GM23338 (cell line): Measurements from ENCODE around the gene RBM19. TPM values are rescaled to one million over a fixed set of nuclear protein-coding genes. Genes with fewer than 3 reads are reported as not detected.

Experiments used
- ATAC-seq: fragments of 200-7000 bp; cut with Tn5 transposase; 3 replicates; pipeline ENCODE4 v1.9.1; 2020
- DNase-seq: peaks from one replicate; pipeline ENCODE4 v3.0.0-alpha.2; 2015; ENCODE audit warnings: low spot score
- H2AFZ ChIP-seq: fragments of 200-600 bp; sonication (generic); 2 replicates; pipeline ENCODE4 v1.8.0; 2016; ENCODE audit warnings: antibody characterized with exemption, mild to moderate bottlenecking, moderate library complexity
- H3F3A ChIP-seq: fragments of 200-600 bp; sonication (generic); replicated peaks from 2 replicates; pipeline ENCODE4 v1.8.0; 2017; ENCODE audit warnings: antibody characterized with exemption, mixed run types, low read depth
- H3K27ac ChIP-seq: fragments of 200-600 bp; sonication (generic); 2 replicates; pipeline ENCODE4 v1.6.1; 2016; ENCODE audit warnings: low read depth
- H3K27me3 ChIP-seq: fragments of 200-600 bp; sonication (generic); 2 replicates; pipeline ENCODE4 v1.8.0; 2016; ENCODE audit warnings: mild to moderate bottlenecking, mixed run types, moderate library complexity; ENCODE audit not compliant: insufficient read depth
- H3K36me3 ChIP-seq: fragments of 200-600 bp; sonication (generic); 2 replicates; pipeline ENCODE4 v1.8.0; 2016; ENCODE audit warnings: mild to moderate bottlenecking; ENCODE audit not compliant: insufficient read depth
- H3K4me1 ChIP-seq: fragments of 200-600 bp; sonication (generic); 2 replicates; pipeline ENCODE4 v1.8.0; 2016; ENCODE audit warnings: mild to moderate bottlenecking, moderate library complexity; ENCODE audit not compliant: insufficient read depth
- H3K4me2 ChIP-seq: fragments of 200-600 bp; sonication (generic); 2 replicates; pipeline ENCODE4 v1.7.1; 2017; ENCODE audit warnings: mixed run types
- H3K4me3 ChIP-seq: fragments of 200-600 bp; sonication (generic); 2 replicates; pipeline ENCODE4 v1.6.1; 2016; ENCODE audit warnings: mixed run types
- H3K79me2 ChIP-seq: fragments of 200-600 bp; sonication (generic); replicated peaks from 2 replicates; pipeline ENCODE4 v1.8.0; 2017; ENCODE audit warnings: mild to moderate bottlenecking; ENCODE audit not compliant: insufficient read depth
- H3K9me2 ChIP-seq: fragments of 200-600 bp; sonication (generic); 2 replicates; pipeline ENCODE4 v1.8.0; 2017; ENCODE audit not compliant: insufficient read depth
- H4K20me1 ChIP-seq: fragments of 200-600 bp; sonication (generic); replicated peaks from 2 replicates; pipeline ENCODE4 v1.8.0; 2017; ENCODE audit warnings: mild to moderate bottlenecking; ENCODE audit not compliant: insufficient read depth
- H3K27ac Mint-ChIP-seq: 2 replicates; pipeline ENCODE4 v1.8.0; 2020; ENCODE audit warnings: inconsistent platforms, mild to moderate bottlenecking, moderate library complexity, mixed read lengths
- H3K27me3 Mint-ChIP-seq: 3 replicates; pipeline ENCODE4 v1.8.0; 2022; ENCODE audit warnings: low read depth, mild to moderate bottlenecking, moderate library complexity, mixed read lengths, inconsistent platforms; ENCODE audit not compliant: insufficient read depth, poor library complexity
- H3K36me3 Mint-ChIP-seq: 3 replicates; pipeline ENCODE4 v1.8.0; 2021; ENCODE audit warnings: low read depth, mild to moderate bottlenecking, inconsistent platforms, moderate library complexity, mixed read lengths
- H3K4me1 Mint-ChIP-seq: 3 replicates; pipeline ENCODE4 v1.8.0; 2020; ENCODE audit warnings: mild to moderate bottlenecking, inconsistent platforms, mixed read lengths
- H3K4me3 Mint-ChIP-seq: 3 replicates; pipeline ENCODE4 v1.8.0; 2021; ENCODE audit warnings: moderate library complexity, mild to moderate bottlenecking, inconsistent platforms, mixed read lengths
- H3K9me3 Mint-ChIP-seq: 3 replicates; pipeline ENCODE4 v1.8.0; 2020; ENCODE audit warnings: moderate library complexity, mild to moderate bottlenecking, inconsistent platforms, mixed read lengths
- CREB1 ChIP-seq: fragments of 250-450 bp; sonication (Bioruptor Pico); IDR thresholded peaks from 2 replicates; pipeline ENCODE4 v1.5.0; 2020; ENCODE audit warnings: low read depth, mild to moderate bottlenecking, moderate library complexity
- EZH2 ChIP-seq: fragments of 200-600 bp; sonication (generic); IDR thresholded peaks from one replicate; pipeline ENCODE4 v1.8.0; 2017; ENCODE audit warnings: antibody characterized with exemption, mild to moderate bottlenecking, low read depth; ENCODE audit not compliant: unreplicated experiment
- EZH2phosphoT487 ChIP-seq: fragments of 200-600 bp; sonication (generic); IDR thresholded peaks from one replicate; pipeline ENCODE4 v1.8.1; 2018; ENCODE audit warnings: antibody characterized with exemption; ENCODE audit not compliant: unreplicated experiment
- JUNB ChIP-seq: IDR thresholded peaks from one replicate; pipeline ENCODE4 v1.6.1; 2016; ENCODE audit warnings: antibody characterized with exemption; ENCODE audit not compliant: unreplicated experiment
- NANOG ChIP-seq: IDR thresholded peaks from 2 replicates; pipeline ENCODE4 v1.6.1; 2016; ENCODE audit warnings: antibody characterized with exemption, borderline replicate concordance
- POLR2AphosphoS5 ChIP-seq: IDR thresholded peaks from 2 replicates; pipeline ENCODE4 v1.6.1; 2016; ENCODE audit warnings: antibody characterized with exemption, low read depth
- STAT1 ChIP-seq: IDR thresholded peaks from one replicate; pipeline ENCODE4 v1.6.1; 2016; ENCODE audit warnings: antibody characterized with exemption; ENCODE audit not compliant: unreplicated experiment
- ZNF114 ChIP-seq: fragments of 250-450 bp; sonication (Bioruptor Pico); IDR thresholded peaks from 2 replicates; pipeline ENCODE4 v1.5.0; 2020; ENCODE audit warnings: mild to moderate bottlenecking, moderate library complexity
- ZNF331 ChIP-seq: fragments of 250-450 bp; sonication (Bioruptor Pico); IDR thresholded peaks from 2 replicates; pipeline ENCODE4 v1.5.0; 2020; ENCODE audit warnings: low read depth, mild to moderate bottlenecking, moderate library complexity
- polyA plus RNA-seq: library from polyadenylated mRNA; unstranded; fragments of >200 nt; fragmentation: Nextera tagmentation; extraction: Ambion mirVana; gene quantifications from 2 replicates; pipeline ENCODE4 v1.2.1, GENCODE V29; 2016
- total RNA-seq: library from RNA; depleted of rRNA; stranded (reverse); fragments of >200 nt; shearing (Covaris generic); gene quantifications from 2 replicates; pipeline ENCODE4 v1.2.3, GENCODE V29; 2014
- TF ChIP-seq, protein P1 (sequence below): fragments of 250-450 bp; sonication (Bioruptor Pico); IDR thresholded peaks from 2 replicates; pipeline ENCODE4 v1.5.0; 2020; ENCODE audit warnings: mild to moderate bottlenecking, moderate library complexity
- TF ChIP-seq, protein P2 (sequence below): IDR thresholded peaks from 2 replicates; pipeline ENCODE4 v1.6.1; 2016; ENCODE audit warnings: antibody characterized with exemption
- TF ChIP-seq, protein P3 (sequence below): IDR thresholded peaks from one replicate; pipeline ENCODE4 v1.6.1; 2018; ENCODE audit warnings: antibody characterized with exemption; ENCODE audit not compliant: unreplicated experiment
- TF ChIP-seq, protein P4 (sequence below), 2 experiments: fragments of 200-600 bp in 1 of 2; sonication (generic) in 1 of 2; conservative IDR thresholded peaks; 2 replicates each; pipeline versions ENCODE4 v1.5.1 to v1.6.1; 2016 to 2017; ENCODE audit warnings: antibody characterized with exemption in 2 of 2, low read depth in 2 of 2, mild to moderate bottlenecking in 2 of 2, moderate library complexity in 1 of 2

The RBM19 gene
- total and polyA plus RNA-seq, 2 experiments from 2014 or later = 43.4 to 56.7 TPM

DNA sequence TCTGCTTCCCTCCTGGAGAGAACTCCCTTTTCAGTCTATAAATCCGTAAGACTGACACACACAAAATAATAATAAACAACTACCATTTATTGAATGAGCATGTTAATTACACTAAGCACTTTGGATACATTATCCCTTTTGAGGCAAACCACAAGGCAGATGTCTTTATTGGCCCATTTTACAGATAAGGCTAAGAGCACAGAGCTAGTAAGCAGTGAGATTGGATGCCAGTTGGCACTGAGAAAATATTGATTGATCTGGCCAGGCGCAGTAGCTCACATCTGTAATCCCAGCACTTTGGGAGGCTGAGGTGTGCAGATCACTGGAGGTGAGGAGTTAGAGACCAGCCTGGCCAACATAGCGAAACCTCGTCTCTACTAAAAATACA lies 21.9 kb upstream of the RBM19 start:
- H3K4me3 ChIP-seq = no peak overlapping the region
- no peaks in the 10 kb centered on the region for H4K20me1 ChIP-seq
- TF ChIP-seq EZH2phosphoT487 = no peak
- no peak for TF ChIP-seq JUNB
- TF ChIP-seq NANOG = no peak
- no peak for TF ChIP-seq POLR2AphosphoS5
- no peak for TF ChIP-seq ZNF331 (CRISPR knock-in tag)
- no peak for TF ChIP-seq ZNF114 (CRISPR knock-in tag)
- TF ChIP-seq, protein P1, sequence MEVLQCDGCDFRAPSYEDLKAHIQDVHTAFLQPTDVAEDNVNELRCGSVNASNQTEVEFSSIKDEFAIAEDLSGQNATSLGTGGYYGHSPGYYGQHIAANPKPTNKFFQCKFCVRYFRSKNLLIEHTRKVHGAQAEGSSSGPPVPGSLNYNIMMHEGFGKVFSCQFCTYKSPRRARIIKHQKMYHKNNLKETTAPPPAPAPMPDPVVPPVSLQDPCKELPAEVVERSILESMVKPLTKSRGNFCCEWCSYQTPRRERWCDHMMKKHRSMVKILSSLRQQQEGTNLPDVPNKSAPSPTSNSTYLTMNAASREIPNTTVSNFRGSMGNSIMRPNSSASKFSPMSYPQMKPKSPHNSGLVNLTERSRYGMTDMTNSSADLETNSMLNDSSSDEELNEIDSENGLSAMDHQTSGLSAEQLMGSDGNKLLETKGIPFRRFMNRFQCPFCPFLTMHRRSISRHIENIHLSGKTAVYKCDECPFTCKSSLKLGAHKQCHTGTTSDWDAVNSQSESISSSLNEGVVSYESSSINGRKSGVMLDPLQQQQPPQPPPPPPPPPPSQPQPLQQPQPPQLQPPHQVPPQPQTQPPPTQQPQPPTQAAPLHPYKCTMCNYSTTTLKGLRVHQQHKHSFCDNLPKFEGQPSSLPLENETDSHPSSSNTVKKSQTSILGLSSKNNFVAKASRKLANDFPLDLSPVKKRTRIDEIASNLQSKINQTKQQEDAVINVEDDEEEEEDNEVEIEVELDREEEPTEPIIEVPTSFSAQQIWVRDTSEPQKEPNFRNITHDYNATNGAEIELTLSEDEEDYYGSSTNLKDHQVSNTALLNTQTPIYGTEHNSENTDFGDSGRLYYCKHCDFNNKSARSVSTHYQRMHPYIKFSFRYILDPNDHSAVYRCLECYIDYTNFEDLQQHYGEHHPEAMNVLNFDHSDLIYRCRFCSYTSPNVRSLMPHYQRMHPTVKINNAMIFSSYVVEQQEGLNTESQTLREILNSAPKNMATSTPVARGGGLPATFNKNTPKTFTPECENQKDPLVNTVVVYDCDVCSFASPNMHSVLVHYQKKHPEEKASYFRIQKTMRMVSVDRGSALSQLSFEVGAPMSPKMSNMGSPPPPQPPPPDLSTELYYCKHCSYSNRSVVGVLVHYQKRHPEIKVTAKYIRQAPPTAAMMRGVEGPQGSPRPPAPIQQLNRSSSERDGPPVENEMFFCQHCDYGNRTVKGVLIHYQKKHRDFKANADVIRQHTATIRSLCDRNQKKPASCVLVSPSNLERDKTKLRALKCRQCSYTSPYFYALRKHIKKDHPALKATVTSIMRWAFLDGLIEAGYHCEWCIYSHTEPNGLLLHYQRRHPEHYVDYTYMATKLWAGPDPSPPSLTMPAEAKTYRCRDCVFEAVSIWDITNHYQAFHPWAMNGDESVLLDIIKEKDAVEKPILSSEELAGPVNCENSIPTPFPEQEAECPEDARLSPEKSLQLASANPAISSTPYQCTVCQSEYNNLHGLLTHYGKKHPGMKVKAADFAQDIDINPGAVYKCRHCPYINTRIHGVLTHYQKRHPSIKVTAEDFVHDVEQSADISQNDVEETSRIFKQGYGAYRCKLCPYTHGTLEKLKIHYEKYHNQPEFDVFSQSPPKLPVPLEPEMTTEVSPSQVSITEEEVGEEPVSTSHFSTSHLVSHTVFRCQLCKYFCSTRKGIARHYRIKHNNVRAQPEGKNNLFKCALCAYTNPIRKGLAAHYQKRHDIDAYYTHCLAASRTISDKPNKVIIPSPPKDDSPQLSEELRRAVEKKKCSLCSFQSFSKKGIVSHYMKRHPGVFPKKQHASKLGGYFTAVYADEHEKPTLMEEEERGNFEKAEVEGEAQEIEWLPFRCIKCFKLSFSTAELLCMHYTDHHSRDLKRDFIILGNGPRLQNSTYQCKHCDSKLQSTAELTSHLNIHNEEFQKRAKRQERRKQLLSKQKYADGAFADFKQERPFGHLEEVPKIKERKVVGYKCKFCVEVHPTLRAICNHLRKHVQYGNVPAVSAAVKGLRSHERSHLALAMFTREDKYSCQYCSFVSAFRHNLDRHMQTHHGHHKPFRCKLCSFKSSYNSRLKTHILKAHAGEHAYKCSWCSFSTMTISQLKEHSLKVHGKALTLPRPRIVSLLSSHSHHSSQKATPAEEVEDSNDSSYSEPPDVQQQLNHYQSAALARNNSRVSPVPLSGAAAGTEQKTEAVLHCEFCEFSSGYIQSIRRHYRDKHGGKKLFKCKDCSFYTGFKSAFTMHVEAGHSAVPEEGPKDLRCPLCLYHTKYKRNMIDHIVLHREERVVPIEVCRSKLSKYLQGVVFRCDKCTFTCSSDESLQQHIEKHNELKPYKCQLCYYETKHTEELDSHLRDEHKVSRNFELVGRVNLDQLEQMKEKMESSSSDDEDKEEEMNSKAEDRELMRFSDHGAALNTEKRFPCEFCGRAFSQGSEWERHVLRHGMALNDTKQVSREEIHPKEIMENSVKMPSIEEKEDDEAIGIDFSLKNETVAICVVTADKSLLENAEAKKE = no peak
- TF ChIP-seq, protein P2, sequence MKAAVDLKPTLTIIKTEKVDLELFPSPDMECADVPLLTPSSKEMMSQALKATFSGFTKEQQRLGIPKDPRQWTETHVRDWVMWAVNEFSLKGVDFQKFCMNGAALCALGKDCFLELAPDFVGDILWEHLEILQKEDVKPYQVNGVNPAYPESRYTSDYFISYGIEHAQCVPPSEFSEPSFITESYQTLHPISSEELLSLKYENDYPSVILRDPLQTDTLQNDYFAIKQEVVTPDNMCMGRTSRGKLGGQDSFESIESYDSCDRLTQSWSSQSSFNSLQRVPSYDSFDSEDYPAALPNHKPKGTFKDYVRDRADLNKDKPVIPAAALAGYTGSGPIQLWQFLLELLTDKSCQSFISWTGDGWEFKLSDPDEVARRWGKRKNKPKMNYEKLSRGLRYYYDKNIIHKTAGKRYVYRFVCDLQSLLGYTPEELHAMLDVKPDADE = no peak
- no peak for TF ChIP-seq EZH2
- no peak for TF ChIP-seq STAT1
- TF ChIP-seq CREB1 (CRISPR knock-in tag) = no peak
- TF ChIP-seq, protein P3, sequence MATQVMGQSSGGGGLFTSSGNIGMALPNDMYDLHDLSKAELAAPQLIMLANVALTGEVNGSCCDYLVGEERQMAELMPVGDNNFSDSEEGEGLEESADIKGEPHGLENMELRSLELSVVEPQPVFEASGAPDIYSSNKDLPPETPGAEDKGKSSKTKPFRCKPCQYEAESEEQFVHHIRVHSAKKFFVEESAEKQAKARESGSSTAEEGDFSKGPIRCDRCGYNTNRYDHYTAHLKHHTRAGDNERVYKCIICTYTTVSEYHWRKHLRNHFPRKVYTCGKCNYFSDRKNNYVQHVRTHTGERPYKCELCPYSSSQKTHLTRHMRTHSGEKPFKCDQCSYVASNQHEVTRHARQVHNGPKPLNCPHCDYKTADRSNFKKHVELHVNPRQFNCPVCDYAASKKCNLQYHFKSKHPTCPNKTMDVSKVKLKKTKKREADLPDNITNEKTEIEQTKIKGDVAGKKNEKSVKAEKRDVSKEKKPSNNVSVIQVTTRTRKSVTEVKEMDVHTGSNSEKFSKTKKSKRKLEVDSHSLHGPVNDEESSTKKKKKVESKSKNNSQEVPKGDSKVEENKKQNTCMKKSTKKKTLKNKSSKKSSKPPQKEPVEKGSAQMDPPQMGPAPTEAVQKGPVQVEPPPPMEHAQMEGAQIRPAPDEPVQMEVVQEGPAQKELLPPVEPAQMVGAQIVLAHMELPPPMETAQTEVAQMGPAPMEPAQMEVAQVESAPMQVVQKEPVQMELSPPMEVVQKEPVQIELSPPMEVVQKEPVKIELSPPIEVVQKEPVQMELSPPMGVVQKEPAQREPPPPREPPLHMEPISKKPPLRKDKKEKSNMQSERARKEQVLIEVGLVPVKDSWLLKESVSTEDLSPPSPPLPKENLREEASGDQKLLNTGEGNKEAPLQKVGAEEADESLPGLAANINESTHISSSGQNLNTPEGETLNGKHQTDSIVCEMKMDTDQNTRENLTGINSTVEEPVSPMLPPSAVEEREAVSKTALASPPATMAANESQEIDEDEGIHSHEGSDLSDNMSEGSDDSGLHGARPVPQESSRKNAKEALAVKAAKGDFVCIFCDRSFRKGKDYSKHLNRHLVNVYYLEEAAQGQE = no peak
- TF ChIP-seq, protein P4, sequence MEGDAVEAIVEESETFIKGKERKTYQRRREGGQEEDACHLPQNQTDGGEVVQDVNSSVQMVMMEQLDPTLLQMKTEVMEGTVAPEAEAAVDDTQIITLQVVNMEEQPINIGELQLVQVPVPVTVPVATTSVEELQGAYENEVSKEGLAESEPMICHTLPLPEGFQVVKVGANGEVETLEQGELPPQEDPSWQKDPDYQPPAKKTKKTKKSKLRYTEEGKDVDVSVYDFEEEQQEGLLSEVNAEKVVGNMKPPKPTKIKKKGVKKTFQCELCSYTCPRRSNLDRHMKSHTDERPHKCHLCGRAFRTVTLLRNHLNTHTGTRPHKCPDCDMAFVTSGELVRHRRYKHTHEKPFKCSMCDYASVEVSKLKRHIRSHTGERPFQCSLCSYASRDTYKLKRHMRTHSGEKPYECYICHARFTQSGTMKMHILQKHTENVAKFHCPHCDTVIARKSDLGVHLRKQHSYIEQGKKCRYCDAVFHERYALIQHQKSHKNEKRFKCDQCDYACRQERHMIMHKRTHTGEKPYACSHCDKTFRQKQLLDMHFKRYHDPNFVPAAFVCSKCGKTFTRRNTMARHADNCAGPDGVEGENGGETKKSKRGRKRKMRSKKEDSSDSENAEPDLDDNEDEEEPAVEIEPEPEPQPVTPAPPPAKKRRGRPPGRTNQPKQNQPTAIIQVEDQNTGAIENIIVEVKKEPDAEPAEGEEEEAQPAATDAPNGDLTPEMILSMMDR (conservative IDR thresholded peaks at IDR 0.05; ENCODE audit: low read depth in 2 of 2) = no peak
- H3K27ac ChIP-seq = no peak overlapping the region
- H3F3A ChIP-seq = no peaks in the 10 kb centered on the region
- no peaks in the 10 kb centered on the region for H3K79me2 ChIP-seq
- ATAC-seq = no peak
- no peaks in the 10 kb centered on the region for H3K9me3 Mint-ChIP-seq
- H3K36me3 ChIP-seq = no peaks in the 10 kb centered on the region
- 0 out of 3 replicates have a peak, but pooled peaks cover 2% of the 10 kb centered on the region for H3K4me1 Mint-ChIP-seq
- H3K27ac Mint-ChIP-seq = no peak overlapping the region
- no peaks in the 10 kb centered on the region for H3K9me2 ChIP-seq
- no peaks in the 10 kb centered on the region for H3K27me3 ChIP-seq
- H3K27me3 Mint-ChIP-seq = peaks cover 8% of the 10 kb centered on the region
- no peaks in the 10 kb centered on the region for H3K4me1 ChIP-seq
- DNase-seq = no peak
- no peak overlapping the region for H3K4me2 ChIP-seq
- no peak overlapping the region for H2AFZ ChIP-seq
- H3K36me3 Mint-ChIP-seq = no peaks in the 10 kb centered on the region
- no peak overlapping the region for H3K4me3 Mint-ChIP-seq
